Measurements from ENCODE around the gene TOX2.

The TOX2 gene

GRCh38 chr20:43946659-43947315, 32.1 kb downstream of the TOX2 start:
- H3K27ac ChIP-seq, result no peak overlapping the region
- TF ChIP-seq CTCF (conservative IDR thresholded peaks at IDR 0.05), result no peak

GRCh38 chr20:43947316-43947710, 32.7 kb downstream of the TOX2 start:
- H3K27ac ChIP-seq, result no peak overlapping the region; the same call in 1 of the 2 replicates
- TF ChIP-seq CTCF (conservative IDR thresholded peaks at IDR 0.05), result no peak

GRCh38 chr20:43948455-43948854, 33.8 kb downstream of the TOX2 start:
- no peak overlapping the region; the same call in 1 of the 2 replicates for H3K27ac ChIP-seq
- no peak for TF ChIP-seq CTCF (conservative IDR thresholded peaks at IDR 0.05)

- no peak for TF ChIP-seq CTCF (conservative IDR thresholded peaks at IDR 0.05)
- H3K27ac ChIP-seq, result no peak overlapping the region
Measured at GRCh38 chr20:43949248-43949647, 34.6 kb downstream of the TOX2 start.

- H3K27ac ChIP-seq, result no peak overlapping the region
- TF ChIP-seq CTCF (conservative IDR thresholded peaks at IDR 0.05), result no peak
Measured at GRCh38 chr20:43949741-43950618, 35.3 kb downstream of the TOX2 start.

- no peak for TF ChIP-seq CTCF (conservative IDR thresholded peaks at IDR 0.05)
- peak overlapping the region; percentile 87; the same call in 1 of the 2 replicates for H3K27ac ChIP-seq
Measured at GRCh38 chr20:43953919-43954592, 39.4 kb downstream of the TOX2 start.

GRCh38 chr20:43954704-43955061, 40.0 kb downstream of the TOX2 start:
- H3K27ac ChIP-seq, result peak overlapping the region; percentile 87; the same call in 1 of the 2 replicates
- no peak for TF ChIP-seq CTCF (conservative IDR thresholded peaks at IDR 0.05)

Data from VCaP (cell line).